NCI-H1436 treated with DMSO at 0.1 percent for 48 hours (cell line): ENCODE results near the gene MYL6B.
"Not testable (repeated sequence)": the region's sequence is repeated elsewhere in the genome, so short reads cannot be mapped to it uniquely, and the experiment has no call there.

Experiments used
- DNase-seq: peaks from one replicate; lab custom pipeline; 2025; lab: John Stamatoyannopoulos, UW

The MYL6B gene

DNA sequence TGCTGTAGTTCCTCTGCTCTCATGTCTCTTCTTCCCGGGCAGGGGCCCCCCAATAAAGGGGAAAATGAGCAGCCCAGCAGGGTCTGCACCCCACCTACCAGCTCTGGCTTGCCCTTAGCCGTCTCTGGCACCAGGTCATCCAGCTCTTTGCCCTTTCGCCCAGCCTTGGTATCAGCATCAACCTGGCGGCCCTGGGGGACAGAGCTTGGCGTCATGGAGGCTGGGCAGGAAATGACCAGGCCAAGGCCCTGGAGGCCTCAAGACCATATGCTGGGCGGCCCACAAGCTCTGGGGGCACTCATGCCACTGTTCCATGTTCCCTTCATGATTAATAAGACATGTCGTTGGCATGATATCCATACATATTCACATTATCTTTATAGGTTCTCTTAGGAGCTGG lies 20.5 kb downstream of the MYL6B start:
- no peak for DNase-seq

DNA sequence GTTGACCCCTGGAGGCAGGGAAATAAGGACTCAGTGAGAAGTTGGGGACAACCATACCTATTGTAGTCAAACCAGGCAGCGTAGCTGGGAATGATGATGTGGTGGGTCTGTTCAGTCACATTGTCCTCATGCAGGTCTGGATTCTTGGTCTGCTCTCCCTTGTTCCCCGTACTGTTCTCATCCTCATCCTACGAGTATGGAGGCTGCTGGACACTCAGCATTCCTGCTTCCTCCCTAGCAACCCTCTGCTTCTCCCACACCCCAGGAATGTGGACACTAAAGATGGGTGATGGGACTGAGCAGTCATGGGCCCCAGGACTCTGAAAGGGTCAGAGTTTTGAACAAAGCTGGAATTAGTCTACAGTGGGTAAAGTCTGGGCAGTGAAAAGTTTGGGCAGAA lies 26.0 kb downstream of the MYL6B start:
- no peak for DNase-seq

DNA sequence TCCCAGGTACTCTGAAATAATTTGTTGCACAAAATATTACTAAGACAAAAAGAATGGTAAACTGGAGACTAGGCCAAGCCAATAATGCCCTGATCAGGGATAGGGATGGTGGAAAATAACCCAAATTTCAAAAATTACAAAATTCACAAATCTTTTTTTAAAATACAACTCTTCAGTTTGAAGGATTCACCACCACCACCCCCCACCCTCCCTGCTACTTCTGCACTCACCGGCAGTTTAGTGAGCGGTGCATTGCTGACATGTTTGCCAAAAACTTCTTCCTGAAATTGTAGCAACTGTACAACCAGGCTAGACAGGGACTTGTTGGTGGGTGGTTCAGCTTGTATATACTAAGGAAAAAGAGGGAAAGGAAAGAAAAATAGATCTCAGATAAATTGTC lies 34.6 kb downstream of the MYL6B start:
- no peak for DNase-seq

GRCh38 chr12:56188131-56188777 lies 35.9 kb downstream of the MYL6B start:
- DNase-seq, result no peak

DNA sequence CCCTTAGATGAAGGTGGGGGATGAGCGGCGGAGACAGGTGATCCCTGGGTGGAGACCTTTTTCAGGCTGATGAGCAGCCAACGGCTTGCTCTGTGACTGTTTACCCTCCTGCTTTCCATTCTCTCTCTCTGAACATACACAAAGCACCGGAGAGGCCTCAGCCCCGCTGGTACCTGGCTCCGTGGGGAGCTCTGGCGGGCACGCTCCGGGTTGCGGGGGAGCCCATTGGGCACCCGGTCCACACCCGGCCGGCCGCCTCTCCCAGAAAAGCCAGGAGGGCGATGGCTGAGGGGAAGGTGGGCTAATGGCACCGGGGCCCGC lies 36.4 kb downstream of the MYL6B start:
- DNase-seq, result no peak

DNA sequence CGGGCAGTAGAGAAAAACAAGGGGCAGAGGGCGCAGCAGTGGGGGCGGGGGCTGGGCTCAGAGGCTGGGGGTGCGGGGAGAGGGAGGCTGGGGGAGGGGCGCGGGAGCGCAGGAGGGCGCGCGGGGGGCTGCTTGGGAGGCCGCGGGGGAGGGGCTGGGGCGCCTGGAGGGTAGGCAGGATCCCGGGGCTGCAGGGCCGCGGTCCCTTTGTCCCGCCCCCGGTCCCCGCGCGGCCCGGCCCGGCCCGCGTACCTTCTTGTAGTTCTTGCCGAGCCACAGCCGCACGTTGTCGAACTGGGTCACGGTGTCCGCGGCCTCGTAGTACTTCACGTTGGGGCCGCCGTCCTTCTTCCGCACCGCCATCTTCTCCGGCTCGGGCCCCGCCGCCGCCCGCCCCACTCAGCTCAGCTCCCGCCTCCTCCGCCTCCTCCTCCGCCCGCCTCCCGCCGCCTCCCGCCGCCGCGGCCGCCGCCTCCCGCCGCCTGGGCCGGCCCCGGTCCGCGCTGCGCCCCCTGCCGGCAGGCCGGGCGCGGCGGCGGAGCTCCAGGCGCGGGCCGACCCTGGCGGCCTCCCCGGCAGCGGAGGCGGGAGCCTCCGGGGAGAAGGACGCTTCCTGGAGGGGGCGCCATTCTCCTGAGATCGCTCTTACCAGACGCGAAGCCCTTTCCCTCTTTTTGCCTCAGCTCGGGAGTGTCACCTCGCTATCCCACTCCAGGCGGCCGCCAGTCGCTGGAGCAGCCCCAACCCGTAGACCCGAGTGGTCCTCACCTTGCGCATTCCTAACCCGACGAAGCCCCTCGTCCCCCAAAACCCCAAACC lies 36.9 kb downstream of the MYL6B start, which contains the start of gene SMARCC2:
Gene SMARCC2 (minus strand): TSS at position 385 of the 819 bp plus-strand sequence. CDS start 22 bp downstream, at position 363.
- DNase-seq, result no peak

- DNase-seq, result peak; percentile 41
These were observed 37.7 kb downstream of the MYL6B start for GRCh38 chr12:56189918-56190694.

DNA sequence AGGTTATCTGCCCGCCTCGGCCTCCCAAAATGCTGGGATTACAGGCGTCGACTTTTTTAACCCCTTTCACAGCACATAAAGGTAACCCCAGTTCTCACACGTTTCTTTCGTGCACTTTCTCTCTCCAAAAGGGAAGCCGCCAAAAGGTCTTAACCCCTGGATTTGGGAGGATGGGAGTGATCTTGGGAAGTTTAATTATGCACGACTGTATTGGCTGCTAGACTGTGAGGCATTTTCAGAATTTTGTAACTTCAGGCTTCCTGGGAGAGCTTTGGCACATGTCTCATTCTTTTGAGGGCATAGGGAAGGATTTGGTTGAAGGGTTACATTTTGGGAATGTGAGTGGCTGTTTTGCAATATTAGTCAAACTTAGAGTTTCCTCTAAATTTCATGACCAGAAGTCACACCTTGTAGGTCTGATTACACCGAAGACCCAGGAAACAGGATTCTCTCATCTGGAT lies 38.3 kb downstream of the MYL6B start:
- no peak for DNase-seq

- no peak for DNase-seq
These were observed 40.2 kb downstream of the MYL6B start for GRCh38 chr12:56192582-56192981.

- DNase-seq, result peak; percentile 56
These were observed 40.7 kb downstream of the MYL6B start for GRCh38 chr12:56193025-56193578.

DNA sequence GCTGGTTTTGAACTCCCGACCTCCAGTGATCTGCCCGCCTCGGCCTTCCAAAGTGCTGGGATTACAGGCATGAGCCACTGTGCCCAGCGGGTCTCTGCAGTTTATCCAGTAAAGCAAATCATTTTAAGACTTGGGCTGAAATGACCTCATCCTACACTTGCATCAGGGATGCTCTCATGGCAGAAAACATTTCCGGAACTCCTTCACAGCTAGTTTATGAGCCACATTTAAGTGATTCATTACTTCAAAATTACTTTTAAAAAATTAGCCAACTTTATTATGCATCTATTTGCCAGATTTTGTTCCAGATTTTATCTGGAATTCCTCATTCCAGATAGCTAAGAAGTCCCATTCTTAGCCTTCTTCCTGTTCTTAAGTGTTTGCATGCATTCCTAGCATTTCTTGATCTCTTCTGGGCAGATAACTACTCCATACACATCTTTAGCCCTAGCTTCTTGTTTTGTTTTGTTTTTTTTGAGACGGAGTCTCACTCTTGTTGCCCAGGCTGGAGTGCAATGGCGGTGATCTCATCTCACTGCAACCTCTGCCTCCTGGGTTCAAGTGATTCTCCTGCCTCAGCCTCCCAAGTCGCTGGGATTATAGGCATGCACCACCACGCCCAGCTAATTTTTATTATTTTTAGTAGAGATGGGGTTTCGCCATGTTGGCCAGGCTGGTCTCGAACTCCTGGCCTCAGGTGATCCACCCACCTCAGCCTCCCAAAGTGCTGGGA lies 44.6 kb downstream of the MYL6B start:
- DNase-seq, result not testable (repeated sequence)

DNA sequence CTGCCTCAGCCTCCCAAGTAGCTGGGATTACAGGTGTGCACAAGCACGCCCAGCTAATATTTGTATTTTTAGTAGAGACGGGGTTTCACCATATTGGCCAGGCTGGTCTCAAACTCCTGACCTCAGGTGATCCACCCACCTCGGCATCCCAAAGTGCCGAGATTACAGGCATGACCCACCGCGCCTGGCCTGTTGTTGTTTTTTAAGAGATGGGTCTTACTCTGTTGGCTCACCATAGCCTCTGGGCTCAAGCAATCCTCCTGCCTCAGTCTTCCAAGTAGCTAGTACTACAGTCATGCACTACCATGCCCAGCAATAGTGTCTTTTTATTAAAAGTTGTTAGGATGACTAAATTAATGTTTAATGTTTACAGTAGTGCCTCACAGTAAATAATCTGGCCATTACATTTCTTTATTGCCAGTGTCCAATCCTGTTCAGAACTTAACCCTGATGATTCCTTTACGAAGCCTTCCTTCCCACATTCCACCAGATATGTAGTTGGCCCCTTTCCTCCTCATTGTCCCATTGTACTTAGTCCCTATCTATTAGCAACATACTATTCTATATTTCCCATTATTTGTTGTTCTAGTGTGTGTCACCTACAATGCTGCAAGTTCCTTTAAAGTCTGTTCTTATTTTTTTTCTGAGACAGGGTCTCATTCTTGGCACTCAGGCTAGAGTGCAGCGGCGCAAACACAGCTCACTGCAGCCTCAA lies 45.7 kb downstream of the MYL6B start:
- DNase-seq, result no peak

GRCh38 chr12:56198836-56199235 lies 46.4 kb downstream of the MYL6B start:
- DNase-seq, result no peak

DNA sequence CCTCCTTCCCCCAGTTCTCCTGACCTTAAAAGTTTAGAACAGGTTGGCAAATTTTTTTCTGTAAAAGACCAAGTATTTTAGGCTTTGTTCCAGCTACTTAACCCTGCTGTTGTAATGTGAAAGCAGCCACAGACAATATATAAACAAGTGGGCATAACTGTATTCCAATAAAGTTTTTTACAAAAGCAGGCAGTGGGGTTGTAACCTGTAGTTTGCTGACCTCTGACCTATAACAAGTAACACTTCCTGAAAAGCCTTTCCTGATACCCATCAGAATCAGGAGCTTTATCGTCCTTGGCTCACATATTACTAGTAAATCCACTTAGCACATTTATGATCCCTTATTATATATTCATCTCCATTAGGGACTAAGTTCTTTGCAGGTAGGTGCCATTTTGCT lies 50.0 kb downstream of the MYL6B start:
- no peak for DNase-seq

- no peak for DNase-seq
These were observed 50.5 kb downstream of the MYL6B start for GRCh38 chr12:56202838-56203237.

GRCh38 chr12:56204275-56204674 lies 51.9 kb downstream of the MYL6B start:
- no peak for DNase-seq

GRCh38 chr12:56205445-56205844 lies 53.1 kb downstream of the MYL6B start:
- DNase-seq, result no peak

DNA sequence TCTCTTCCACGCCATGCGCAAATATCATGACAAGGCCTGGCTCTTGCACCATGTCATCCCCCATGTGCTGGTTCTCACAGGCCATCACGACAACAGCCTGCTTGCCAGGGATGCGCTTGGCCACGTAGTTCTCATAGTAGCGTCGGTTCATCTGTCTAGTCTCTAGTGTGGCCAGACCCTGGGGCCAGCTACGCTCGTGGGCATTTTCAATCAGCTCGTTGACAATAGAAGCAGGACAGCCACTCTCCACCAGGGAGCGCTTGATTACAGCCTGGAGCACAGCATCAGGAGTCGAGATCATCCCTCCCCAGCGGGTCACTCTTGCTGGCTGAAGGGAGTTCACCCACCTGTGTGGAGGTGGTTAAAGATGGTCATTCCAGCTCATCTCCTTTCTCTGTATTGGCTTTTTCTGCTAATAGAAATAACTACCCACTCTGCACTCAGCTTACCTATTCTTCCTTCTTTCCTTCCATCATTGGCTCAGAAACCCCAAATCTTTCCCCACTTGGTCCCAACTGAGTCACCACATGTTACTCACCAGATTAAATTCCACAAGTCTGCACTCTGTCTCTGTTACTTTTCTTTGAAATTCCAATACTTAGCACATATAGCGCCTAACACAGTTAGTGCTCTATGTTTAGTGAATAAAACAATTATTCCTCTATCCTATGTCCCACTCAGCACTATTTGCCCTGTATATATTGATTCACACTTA lies 54.2 kb downstream of the MYL6B start:
- no peak for DNase-seq
